Measurements from ENCODE around the gene ELMOD1.
"Not testable (repeated sequence)": the region's sequence is repeated elsewhere in the genome, so short reads cannot be mapped to it uniquely, and the experiment has no call there.

ELMOD1 gene

GRCh38 chr11:107590460-107591377, at the start of gene ELMOD1:
Gene ELMOD1, plus strand, starts transcription at chr11:107591147. Its CDS starts 27,043 bp downstream, at chr11:107618190.
- DNase-seq = peak; percentile 17

- DNase-seq = no peak
Measured at GRCh38 chr11:107545101-107545514, 45.8 kb upstream of the ELMOD1 start.

DNA sequence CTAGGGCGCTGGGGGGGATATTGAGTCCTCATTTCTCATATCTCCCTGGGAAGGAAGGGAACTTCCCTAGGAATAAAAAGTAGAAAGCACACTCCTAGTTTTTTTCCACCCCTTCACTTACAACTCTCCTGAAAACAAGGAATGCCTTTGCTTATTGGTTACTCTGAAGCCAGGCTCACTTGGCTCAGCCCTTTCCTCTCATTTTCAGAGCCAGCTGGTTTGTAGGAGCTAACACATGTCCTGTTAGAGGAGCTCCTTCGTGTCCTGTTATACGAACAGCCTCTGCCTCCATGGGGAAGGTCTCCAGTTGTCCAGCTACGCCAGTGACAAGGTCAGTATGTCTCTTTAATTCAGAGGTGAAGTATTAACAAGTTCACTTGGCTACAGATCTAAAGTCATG, 43.0 kb upstream of the ELMOD1 start:
- no peak for DNase-seq

GRCh38 chr11:107549253-107549953, 41.5 kb upstream of the ELMOD1 start:
- peak; percentile 45 for DNase-seq

- DNase-seq = no peak
Measured at GRCh38 chr11:107549954-107550285, 41.0 kb upstream of the ELMOD1 start.

DNA sequence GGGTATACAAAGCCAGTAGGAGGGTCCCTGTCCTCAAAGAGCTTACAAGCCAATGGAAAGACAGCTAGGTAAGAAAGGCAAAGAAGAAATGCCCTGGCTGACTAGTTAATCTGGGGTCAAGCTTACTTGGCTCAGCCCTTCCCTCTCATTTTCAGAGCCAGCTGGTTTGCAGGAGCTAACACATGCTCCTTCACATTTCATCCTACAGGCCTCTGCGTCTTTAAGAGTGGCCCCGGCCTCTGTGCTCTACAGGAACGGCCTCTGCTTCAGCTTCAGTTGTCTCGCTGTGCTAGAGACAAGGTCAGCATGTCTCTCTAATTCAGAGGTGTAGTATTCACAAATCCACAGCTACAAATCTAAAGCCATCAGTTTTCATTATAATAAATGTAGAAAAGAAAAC, 40.6 kb upstream of the ELMOD1 start:
- DNase-seq = no peak

DNA sequence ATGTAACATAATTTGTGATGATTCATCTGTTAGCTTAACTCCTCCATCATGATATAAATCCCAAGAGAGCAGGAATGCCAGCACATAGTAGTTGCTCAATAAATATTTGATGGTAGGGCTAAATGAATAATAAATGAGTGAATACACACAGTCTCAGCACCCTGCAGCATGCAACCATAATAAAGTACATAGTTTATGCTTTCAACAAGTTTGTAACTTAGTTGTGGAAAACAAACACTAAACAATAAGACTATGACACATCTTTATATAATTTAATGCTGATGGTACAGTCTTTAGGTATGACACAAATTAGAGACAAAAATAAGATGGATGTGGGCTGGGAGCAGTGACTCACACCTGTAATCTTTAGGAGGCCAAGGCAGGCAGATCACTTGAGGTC, 29.3 kb upstream of the ELMOD1 start:
- DNase-seq = no peak

GRCh38 chr11:107562647-107563208, 28.2 kb upstream of the ELMOD1 start:
- DNase-seq = peak; percentile 47

GRCh38 chr11:107563702-107564101, 27.2 kb upstream of the ELMOD1 start:
- peak; percentile 54 for DNase-seq

- DNase-seq = no peak
Measured at GRCh38 chr11:107564877-107565218, 26.1 kb upstream of the ELMOD1 start.

- DNase-seq = peak; percentile 81
Measured at GRCh38 chr11:107565219-107565937, 25.6 kb upstream of the ELMOD1 start, which contains the start of gene ALKBH8. Gene ALKBH8, minus strand, starts transcription at chr11:107565735. Its CDS starts 4,842 bp downstream, at chr11:107560893.

DNA sequence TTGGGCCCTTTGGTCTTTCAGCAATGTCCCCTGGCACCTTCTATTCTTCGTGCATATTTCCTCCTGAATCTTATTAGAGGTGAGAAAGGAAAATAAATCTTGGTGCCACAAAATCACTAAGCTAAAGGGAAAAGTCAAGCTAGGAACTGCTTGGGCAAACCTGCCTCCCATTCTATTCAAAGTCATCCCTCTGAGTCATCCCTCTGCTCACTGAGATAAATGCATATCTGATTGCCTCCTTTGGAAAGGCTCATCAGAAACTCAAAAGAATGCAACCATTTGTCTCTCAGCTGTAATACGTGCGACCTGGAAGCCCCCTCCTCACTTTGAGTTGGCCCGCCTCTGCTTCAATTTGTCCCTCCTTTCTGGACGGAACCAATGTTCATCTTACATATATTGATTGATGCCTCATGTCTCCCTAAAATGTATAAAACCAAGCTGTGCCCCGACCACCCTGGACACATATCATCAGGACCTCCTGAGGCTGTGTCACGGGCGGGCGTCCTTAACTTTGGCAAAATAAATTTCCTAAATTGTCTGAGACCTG, 24.9 kb upstream of the ELMOD1 start:
- not testable (repeated sequence) for DNase-seq

DNA sequence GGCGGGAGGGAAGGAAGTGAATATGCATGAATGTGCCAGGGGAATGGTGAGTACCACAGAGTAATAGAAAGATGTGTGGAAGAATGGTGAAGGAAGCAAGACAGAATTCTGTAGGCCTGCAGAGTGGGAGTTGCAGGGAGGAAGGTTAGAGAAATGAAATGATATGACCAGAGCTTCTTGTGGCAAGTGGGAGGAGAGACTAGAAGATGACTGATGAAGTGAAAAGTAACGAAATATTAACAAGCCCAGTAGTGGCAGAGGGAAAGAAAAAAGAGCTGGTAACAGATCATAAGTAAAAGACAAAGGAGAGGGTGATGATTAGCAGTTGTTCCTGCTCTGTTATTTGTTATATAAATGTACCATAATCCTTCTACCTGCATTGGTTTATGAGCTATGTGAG, 24.4 kb upstream of the ELMOD1 start:
- DNase-seq = no peak

GRCh38 chr11:107567739-107568335, 23.1 kb upstream of the ELMOD1 start:
- DNase-seq = no peak

DNA sequence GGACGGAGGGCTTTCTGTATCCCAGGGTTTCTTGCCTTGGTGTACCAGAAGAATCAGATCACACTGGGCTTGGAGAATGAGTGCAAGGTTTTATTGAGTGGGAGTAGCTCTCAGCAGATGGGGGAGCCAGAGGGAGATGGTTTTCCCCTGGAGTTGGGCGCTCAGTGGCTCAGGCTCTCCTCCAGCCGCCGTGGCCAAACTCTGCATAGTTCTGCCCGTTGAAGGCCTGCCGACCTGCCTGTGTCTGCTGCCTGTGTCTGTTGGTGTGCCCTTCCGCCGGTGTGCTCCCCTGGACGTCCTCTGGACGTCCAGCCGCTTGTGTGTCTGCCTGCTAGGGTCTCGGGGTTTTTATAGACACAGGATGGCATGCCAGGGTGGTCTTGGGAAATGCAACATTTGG, 20.9 kb upstream of the ELMOD1 start:
- DNase-seq = no peak

DNA sequence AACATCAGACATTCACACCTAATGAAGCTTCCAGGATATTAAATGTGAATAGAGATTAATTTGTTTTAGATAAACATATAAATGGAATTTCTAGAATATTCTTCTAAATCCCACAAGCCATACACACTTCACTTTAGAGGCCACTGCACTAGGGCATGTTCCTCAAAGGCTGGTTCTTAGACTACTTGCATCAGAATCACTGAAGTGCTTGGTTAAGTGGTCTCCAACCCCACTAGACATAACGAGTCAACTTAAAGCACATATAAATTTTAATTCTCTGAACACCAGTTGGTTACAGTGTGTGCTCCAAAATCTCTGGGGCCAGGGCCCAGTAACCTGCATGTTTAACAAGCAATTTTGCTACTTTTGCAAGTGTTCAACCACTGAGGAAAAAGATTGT, 17.5 kb upstream of the ELMOD1 start:
- no peak for DNase-seq

GRCh38 chr11:107576497-107577345, 14.2 kb upstream of the ELMOD1 start:
- DNase-seq = peak; percentile 53

DNA sequence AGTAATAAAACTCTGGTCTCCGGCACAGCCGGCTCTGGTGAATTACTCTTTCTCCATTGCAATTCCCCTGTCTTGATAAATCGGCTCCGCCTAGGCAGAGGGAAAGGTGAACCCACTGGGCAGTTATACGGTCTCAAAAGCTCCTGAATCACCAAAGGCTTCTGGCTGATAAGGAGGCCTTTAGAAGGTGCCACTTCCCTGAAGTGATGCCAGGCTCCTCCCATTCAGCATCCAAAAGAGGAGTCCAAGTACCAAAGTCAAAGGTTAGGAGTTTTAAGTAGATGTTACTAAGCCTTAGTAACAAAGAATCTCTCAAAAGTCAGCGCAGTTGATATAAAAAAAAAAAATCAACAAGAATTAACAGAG, 13.6 kb upstream of the ELMOD1 start:
- DNase-seq = no peak

- not testable (repeated sequence) for DNase-seq
Measured at GRCh38 chr11:107579169-107579568, 11.8 kb upstream of the ELMOD1 start.

DNA sequence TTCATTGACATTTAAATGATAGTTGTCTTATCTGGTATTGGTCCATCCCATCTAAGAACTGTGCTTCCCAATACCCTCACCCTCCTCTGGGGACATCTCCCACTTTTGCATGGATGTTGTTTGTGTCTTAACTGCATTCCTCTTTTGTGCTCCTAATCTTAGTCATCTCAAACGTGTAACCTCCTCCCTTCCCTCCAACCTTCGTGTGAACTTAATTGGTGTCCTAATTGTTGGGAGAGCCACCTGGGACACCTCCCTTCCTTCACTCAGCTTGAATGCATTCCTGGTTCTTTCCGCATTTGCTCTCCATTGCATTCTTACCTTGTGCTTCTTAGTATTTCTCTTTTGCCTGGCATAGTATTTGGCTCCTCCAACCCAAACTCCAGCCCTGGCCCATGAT, 9.8 kb upstream of the ELMOD1 start:
- DNase-seq = no peak

DNA sequence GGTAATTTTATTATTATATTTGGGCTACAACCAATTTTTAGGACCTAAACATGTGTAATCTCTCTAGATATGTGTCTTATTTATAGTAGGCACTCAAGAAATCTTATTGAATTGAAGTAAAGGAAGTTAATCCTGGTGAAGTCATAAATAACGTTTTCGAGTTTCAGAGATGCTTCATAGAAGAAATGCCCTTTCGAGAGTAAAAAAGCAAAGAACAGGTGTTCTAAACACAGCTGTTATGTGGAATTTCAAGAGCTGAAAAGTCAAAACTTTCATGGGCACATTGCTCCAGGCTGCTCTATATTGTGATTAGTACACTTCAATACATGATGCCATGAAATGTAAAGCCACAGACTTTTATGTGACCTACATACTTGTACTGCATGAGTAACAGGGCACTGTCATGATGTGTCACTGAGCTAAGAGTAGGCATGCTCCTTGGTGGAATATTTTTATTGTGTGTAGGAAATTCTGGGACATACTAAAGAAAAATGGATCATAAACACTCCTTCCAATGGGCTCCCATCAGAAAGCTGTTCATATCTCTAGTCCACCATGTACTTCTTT, 7.2 kb upstream of the ELMOD1 start:
- DNase-seq = no peak

Data from activated CD4-positive, alpha-beta T cell treated with anti-CD3 and anti-CD28 coated beads, Interleukin-2, amount 50 U/mL, for 16 hours (primary cell).